SK-N-SH treated with all-trans-retinoic acid at 6 μM for 48 hours (cell line): ENCODE measurements around the gene ASTN1.

ENCODE experiments used
- ATAC-seq: fragments of 200-7000 bp; cut with Tn5 transposase; 3 replicates; pipeline ENCODE4 v1.9.1; 2020; ENCODE audit warnings: mild to moderate bottlenecking, moderate library complexity
- ARNTL ChIP-seq: fragments of 450-650 bp; formaldehyde crosslinking; IDR thresholded peaks from 2 replicates; pipeline ENCODE4 v1.5.0; 2020; ENCODE audit warnings: low read depth, mild to moderate bottlenecking, moderate library complexity, borderline replicate concordance
- BACH2 ChIP-seq: fragments of 250-450 bp; sonication (Bioruptor Pico); IDR thresholded peaks from 2 replicates; pipeline ENCODE4 v1.9.0; 2021; ENCODE audit warnings: mild to moderate bottlenecking, borderline replicate concordance
- CREB5 ChIP-seq: fragments of 250-450 bp; sonication (Bioruptor Pico); IDR thresholded peaks from 2 replicates; pipeline ENCODE4 v1.5.1; 2020; ENCODE audit warnings: low read depth, mild to moderate bottlenecking, moderate library complexity
- CSDC2 ChIP-seq: fragments of 250-450 bp; sonication (Bioruptor Pico); IDR thresholded peaks from 2 replicates; pipeline ENCODE4 v1.5.0; 2020; ENCODE audit warnings: mild to moderate bottlenecking, moderate library complexity
- CSRNP3 ChIP-seq: fragments of 250-450 bp; sonication (Bioruptor Pico); IDR thresholded peaks from 2 replicates; pipeline ENCODE4 v1.5.1; 2021; ENCODE audit warnings: mild to moderate bottlenecking, moderate library complexity
- ESRRG ChIP-seq: fragments of 250-450 bp; sonication (Bioruptor Pico); IDR thresholded peaks from 2 replicates; pipeline ENCODE4 v1.6.1; 2021; ENCODE audit warnings: mild to moderate bottlenecking
- GLIS3 ChIP-seq: fragments of 250-450 bp; sonication (Bioruptor Pico); IDR thresholded peaks from 2 replicates; pipeline ENCODE4 v1.5.0; 2020; ENCODE audit warnings: mild to moderate bottlenecking, moderate library complexity
- ISL1 ChIP-seq: fragments of 250-450 bp; sonication (Bioruptor Pico); IDR thresholded peaks from 2 replicates; pipeline ENCODE4 v2.1.2; 2022; ENCODE audit warnings: mild to moderate bottlenecking, moderate library complexity
- OSR1 ChIP-seq: fragments of 250-450 bp; sonication (Bioruptor Pico); IDR thresholded peaks from 2 replicates; pipeline ENCODE4 v1.8.0; 2022; ENCODE audit warnings: moderate library complexity, mild to moderate bottlenecking, inconsistent platforms
- PATZ1 ChIP-seq: fragments of 250-450 bp; sonication (Bioruptor Pico); IDR thresholded peaks from 2 replicates; pipeline ENCODE4 v1.8.0; 2020; ENCODE audit warnings: mild to moderate bottlenecking, moderate library complexity, borderline replicate concordance
- POU6F1 ChIP-seq: fragments of 250-450 bp; sonication (Bioruptor Pico); IDR thresholded peaks from 2 replicates; pipeline ENCODE4 v1.8.0; 2021; ENCODE audit warnings: low read depth, mild to moderate bottlenecking, moderate library complexity, borderline replicate concordance
- PPARA ChIP-seq: fragments of 250-450 bp; sonication (Bioruptor Pico); IDR thresholded peaks from 2 replicates; pipeline ENCODE4 v1.5.0; 2020; ENCODE audit warnings: mild to moderate bottlenecking, borderline replicate concordance
- RARB ChIP-seq: fragments of 250-450 bp; sonication (Bioruptor Pico); IDR thresholded peaks from 2 replicates; pipeline ENCODE4 v1.8.0; 2021; ENCODE audit warnings: mild to moderate bottlenecking, moderate library complexity
- SNAI2 ChIP-seq: fragments of 250-450 bp; sonication (Bioruptor Pico); IDR thresholded peaks from 2 replicates; pipeline ENCODE4 v1.5.0; 2020; ENCODE audit warnings: mild to moderate bottlenecking, moderate library complexity
- TCF4 ChIP-seq: fragments of 250-450 bp; sonication (Bioruptor Pico); IDR thresholded peaks from 2 replicates; pipeline ENCODE4 v1.8.0; 2021; ENCODE audit warnings: mild to moderate bottlenecking, moderate library complexity, borderline replicate concordance
- TOX ChIP-seq: fragments of 250-450 bp; sonication (Bioruptor Pico); IDR thresholded peaks from 2 replicates; pipeline ENCODE4 v1.8.0; 2021; ENCODE audit warnings: mild to moderate bottlenecking, moderate library complexity, borderline replicate concordance
- TSHZ2 ChIP-seq: fragments of 250-450 bp; sonication (Bioruptor Pico); IDR thresholded peaks from 2 replicates; pipeline ENCODE4 v1.5.0; 2020; ENCODE audit warnings: mild to moderate bottlenecking, moderate library complexity
- ZC3H10 ChIP-seq: fragments of 250-450 bp; sonication (Bioruptor Pico); IDR thresholded peaks from 2 replicates; pipeline ENCODE4 v1.5.1; 2021; ENCODE audit warnings: mild to moderate bottlenecking, moderate library complexity
- ZFP30 ChIP-seq: fragments of 450-650 bp; formaldehyde crosslinking; IDR thresholded peaks from 2 replicates; pipeline ENCODE4 v1.5.0; 2022; ENCODE audit warnings: mild to moderate bottlenecking, moderate library complexity
- ZNF565 ChIP-seq: fragments of 450-650 bp; formaldehyde crosslinking; conservative IDR thresholded peaks from 2 replicates; pipeline ENCODE4 v1.5.0; 2020; ENCODE audit warnings: low read depth, mild to moderate bottlenecking, moderate library complexity
- ZNF70 ChIP-seq: fragments of 450-650 bp; formaldehyde crosslinking; IDR thresholded peaks from 2 replicates; pipeline ENCODE4 v1.5.0; 2020; ENCODE audit warnings: mild to moderate bottlenecking, moderate library complexity
- ZNF8 ChIP-seq: fragments of 450-650 bp; formaldehyde crosslinking; IDR thresholded peaks from 2 replicates; pipeline ENCODE4 v1.5.0; 2020; ENCODE audit warnings: mild to moderate bottlenecking, moderate library complexity

The ASTN1 gene

GRCh38 chr1:177092001-177092400 is 72.5 kb downstream of the ASTN1 start:
- no peak for ATAC-seq
- TF ChIP-seq ZNF565 (CRISPR knock-in tag) (no peak), CSDC2 (CRISPR knock-in tag) (no peak), ARNTL (CRISPR knock-in tag) (no peak), POU6F1 (no peak), TCF4 (CRISPR knock-in tag) (no peak), TOX (CRISPR knock-in tag) (no peak), TSHZ2 (no peak), ZNF70 (CRISPR knock-in tag) (no peak), ZFP30 (CRISPR knock-in tag) (no peak), PPARA (no peak), OSR1 (CRISPR knock-in tag) (no peak), SNAI2 (CRISPR knock-in tag) (no peak), PATZ1 (CRISPR knock-in tag) (no peak), ZNF8 (CRISPR knock-in tag) (no peak), GLIS3 (no peak)

GRCh38 chr1:177091040-177091439 is 73.5 kb downstream of the ASTN1 start:
- no peak for ATAC-seq
- TF ChIP-seq ZFP30 (CRISPR knock-in tag) (no peak), CSDC2 (CRISPR knock-in tag) (no peak), TCF4 (CRISPR knock-in tag) (no peak), ZNF565 (CRISPR knock-in tag) (no peak), TSHZ2 (no peak), GLIS3 (no peak), PPARA (no peak), CREB5 (CRISPR knock-in tag) (no peak), BACH2 (CRISPR knock-in tag) (no peak), ZC3H10 (CRISPR knock-in tag) (no peak), SNAI2 (CRISPR knock-in tag) (no peak), POU6F1 (no peak), RARB (CRISPR knock-in tag) (no peak), OSR1 (CRISPR knock-in tag) (no peak), ARNTL (CRISPR knock-in tag) (no peak), PATZ1 (CRISPR knock-in tag) (no peak), TOX (CRISPR knock-in tag) (no peak), CSRNP3 (CRISPR knock-in tag) (no peak), ESRRG (CRISPR knock-in tag) (no peak), ISL1 (CRISPR knock-in tag) (no peak)
